ENCODE data around the gene TM4SF20. TPM values are rescaled to one million over a fixed set of nuclear protein-coding genes. Genes with fewer than 3 reads are reported as not detected.

TM4SF20 gene
- total and polyA plus RNA-seq, 10 of the 15 experiments (the other 5 are each of a cell fraction or from before 2014, with no cell fraction given): 0.04 to 0.07 TPM; not detected in 8

GRCh38 chr2:227390468-227391256, 11.6 kb upstream of the TM4SF20 start (continued):
- no peak for TF ChIP-seq REST (IDR thresholded peaks at IDR 0.05; ENCODE audit: low read depth, low read length)

- intact Hi-C loops (cut with micrococcal nuclease; ENCODE audit: unreplicated experiment): no loop called here
- H3K9ac ChIP-seq (ENCODE audit: control insufficient read depth, insufficient read depth, low read length): no peak overlapping the region
- H3K4me3 ChIP-seq: no peak overlapping the region
- H4K20me1 ChIP-seq (ENCODE audit: control insufficient read depth, insufficient read depth): no peaks in the 10 kb centered on the region
- ChIA-PET SMC1A (ENCODE audit: uncharacterized antibody, unreplicated experiment) (no interaction called here), CTCF (interaction anchor here (1.0 to 1.2 kb wide), 2 partner anchors 10 to 13 kb away, joined by 3 read pairs; no protein-coding TSS in a partner anchor), RAD21 (ENCODE audit: unreplicated experiment) (no interaction called here), POLR2A (no interaction called here)
- ATAC-seq (no peak), DNase-seq (ENCODE audit: low read depth, low spot score) (no peak), FAIRE-seq (no peak)
- no peak overlapping the region for H2AFZ ChIP-seq (ENCODE audit: control insufficient read depth, low read depth, low read length)
- in situ Hi-C loops (cut with MboI): no loop called here
- WGBS (ENCODE audit: insufficient coverage, insufficient replicate concordance, low lambda C conversion rate, missing lambda C conversion rate): 77% methylated on average over 7 of the region's 7 CpGs
- no peak for TF ChIP-seq HDGF (IDR thresholded peaks at IDR 0.05)
- no peak for TF ChIP-seq ATF3 (IDR thresholded peaks at IDR 0.05; ENCODE audit: borderline replicate concordance, extremely low read depth, low read depth, low read length)
- no peak for TF ChIP-seq ZNF207 (IDR thresholded peaks at IDR 0.05; ENCODE audit: borderline replicate concordance)
- TF ChIP-seq TAF1 (IDR thresholded peaks at IDR 0.05; ENCODE audit: borderline replicate concordance, low read depth, low read length): no peak
- no peak for TF ChIP-seq ASH2L (IDR thresholded peaks at IDR 0.05; ENCODE audit: borderline replicate concordance, low read depth)
- no peak for TF ChIP-seq EP300 (IDR thresholded peaks at IDR 0.05; ENCODE audit: borderline replicate concordance in 1 of 2, control insufficient read depth in 1 of 2, low read depth in 2 of 2, low read length in 2 of 2)
- TF ChIP-seq POLR2AphosphoS5 (IDR thresholded peaks at IDR 0.05; ENCODE audit: low read length): no peak
- no peak for TF ChIP-seq EED (IDR thresholded peaks at IDR 0.05; ENCODE audit: low read depth)
- no peak for TF ChIP-seq SREBF1 (IDR thresholded peaks at IDR 0.05; ENCODE audit: low read length)
- no peak for TF ChIP-seq CHD4 (IDR thresholded peaks at IDR 0.05)
- TF ChIP-seq SIN3A (IDR thresholded peaks at IDR 0.05; ENCODE audit: low read depth, low read length): no peak
- no peak for TF ChIP-seq NR2C2 (IDR thresholded peaks at IDR 0.05; ENCODE audit: borderline replicate concordance, control insufficient read depth, insufficient read length, low read depth)
- H3K27ac ChIP-seq (ENCODE audit: control insufficient read depth, insufficient read depth): no peak overlapping the region
- H3K27me3 ChIP-seq (replicated peaks in 1 of 2; ENCODE audit: control insufficient read depth in 2 of 2, insufficient read depth in 2 of 2, low read length in 1 of 2): no peaks in the 10 kb centered on the region
- H3K4me2 ChIP-seq (ENCODE audit: control insufficient read depth, insufficient read depth): no peak overlapping the region
- H3K4me1 ChIP-seq (ENCODE audit: control insufficient read depth, insufficient read depth, low read length): no peaks in the 10 kb centered on the region
- H3K36me3 ChIP-seq (ENCODE audit: control insufficient read depth in 2 of 2, insufficient read depth in 2 of 2, low read length in 1 of 2): no peaks in the 10 kb centered on the region
- no TSS peak for BruUV-seq (replicated peaks)
- no peaks in the 10 kb centered on the region for H3K79me2 ChIP-seq (ENCODE audit: control insufficient read depth, insufficient read depth, low read length)
- H3K9me3 ChIP-seq (replicated peaks; ENCODE audit: control insufficient read depth, insufficient read depth, low read length): no peaks in the 10 kb centered on the region
Observed at GRCh38 chr2:227389661-227390060, 10.6 kb upstream of the TM4SF20 start.

All from GM12878 (cell line).